Endometrial microvascular endothelial cells (primary cell): ENCODE data around the gene LZTR1. TPM values are rescaled to one million over a fixed set of nuclear protein-coding genes. Genes with fewer than 3 reads are reported as not detected.

ENCODE experiments used
- in situ Hi-C: cut with HindIII; loops from 2 replicates; pipeline ENCODE4 v1.10.0; 2017; ENCODE audit warnings: low sequenced_read_pairs, low pct_unique_long_range_greater_than_20kb; ENCODE audit errors: inconsistent ontology term
- total RNA-seq: library from RNA; depleted of rRNA; stranded (reverse); fragments of >200 nt; gene quantifications from one replicate; pipeline ENCODE4 v1.2.3, GENCODE V29; 2015; ENCODE audit errors: inconsistent ontology term

Gene LZTR1
- total RNA-seq, 1 donor from 2014 or later: 52.0 TPM

DNA sequence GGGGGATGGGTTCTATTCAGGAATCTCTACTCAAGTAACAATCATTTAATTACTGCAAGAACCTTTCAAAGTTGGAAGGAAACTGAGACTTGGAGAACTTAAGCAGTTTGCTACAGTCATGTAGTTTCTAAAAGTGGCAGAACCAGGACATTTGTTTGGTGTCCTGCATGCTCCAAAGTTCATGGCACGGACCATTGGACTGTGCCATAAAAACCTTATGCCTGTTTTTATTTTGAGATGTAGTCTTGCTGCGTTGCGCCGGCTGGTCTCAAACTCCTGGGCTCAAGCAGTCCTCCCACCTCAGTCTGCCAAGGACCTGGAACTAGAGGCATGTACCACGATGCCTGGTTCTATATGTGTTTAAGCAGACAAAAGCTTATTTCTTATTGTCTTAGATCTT, 33.6 kb upstream of the LZTR1 start:
- in situ Hi-C loops: no loop called here

DNA sequence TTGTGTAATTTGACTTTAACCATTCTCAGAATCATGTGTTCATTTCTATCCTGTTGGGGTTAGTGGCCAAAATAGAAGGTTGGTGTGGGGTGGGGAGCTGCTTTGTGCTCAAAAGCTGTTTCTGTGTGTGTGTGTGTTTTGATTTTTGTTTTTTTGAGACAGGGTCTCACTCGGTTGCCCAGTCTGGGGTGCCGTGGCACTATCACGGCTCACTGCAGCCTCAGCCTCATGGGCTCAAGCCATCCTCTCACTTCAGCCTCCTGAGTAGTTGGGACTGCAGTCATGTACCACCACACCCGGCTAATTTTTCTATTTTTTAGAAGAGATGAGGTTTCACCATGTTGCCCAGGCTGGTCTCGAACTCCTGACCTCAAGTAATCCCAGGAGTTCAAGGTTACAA, 33.1 kb upstream of the LZTR1 start:
- in situ Hi-C loops: no loop called here

DNA sequence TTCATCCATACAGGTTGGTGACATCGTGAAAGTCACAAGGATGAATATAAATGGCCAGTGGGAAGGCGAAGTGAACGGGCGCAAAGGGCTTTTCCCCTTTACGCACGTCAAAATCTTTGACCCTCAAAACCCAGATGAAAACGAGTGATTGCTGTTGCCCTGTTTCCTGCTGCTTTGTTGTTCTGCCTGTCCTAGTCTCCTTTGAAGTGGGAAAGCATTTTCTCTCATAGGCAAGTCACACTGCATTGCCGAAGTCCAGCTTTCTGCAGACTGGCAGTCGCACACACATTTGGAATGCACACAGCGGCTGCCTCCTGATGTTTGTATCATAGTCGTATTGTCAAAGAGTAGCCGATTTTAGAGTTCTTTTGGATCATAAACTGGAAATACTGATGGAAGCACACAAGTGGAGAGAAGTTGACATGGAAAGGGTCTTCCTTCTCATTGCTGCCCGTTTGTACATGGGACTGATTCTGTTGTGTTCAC, 32.4 kb upstream of the LZTR1 start:
- in situ Hi-C loops: no loop called here

DNA sequence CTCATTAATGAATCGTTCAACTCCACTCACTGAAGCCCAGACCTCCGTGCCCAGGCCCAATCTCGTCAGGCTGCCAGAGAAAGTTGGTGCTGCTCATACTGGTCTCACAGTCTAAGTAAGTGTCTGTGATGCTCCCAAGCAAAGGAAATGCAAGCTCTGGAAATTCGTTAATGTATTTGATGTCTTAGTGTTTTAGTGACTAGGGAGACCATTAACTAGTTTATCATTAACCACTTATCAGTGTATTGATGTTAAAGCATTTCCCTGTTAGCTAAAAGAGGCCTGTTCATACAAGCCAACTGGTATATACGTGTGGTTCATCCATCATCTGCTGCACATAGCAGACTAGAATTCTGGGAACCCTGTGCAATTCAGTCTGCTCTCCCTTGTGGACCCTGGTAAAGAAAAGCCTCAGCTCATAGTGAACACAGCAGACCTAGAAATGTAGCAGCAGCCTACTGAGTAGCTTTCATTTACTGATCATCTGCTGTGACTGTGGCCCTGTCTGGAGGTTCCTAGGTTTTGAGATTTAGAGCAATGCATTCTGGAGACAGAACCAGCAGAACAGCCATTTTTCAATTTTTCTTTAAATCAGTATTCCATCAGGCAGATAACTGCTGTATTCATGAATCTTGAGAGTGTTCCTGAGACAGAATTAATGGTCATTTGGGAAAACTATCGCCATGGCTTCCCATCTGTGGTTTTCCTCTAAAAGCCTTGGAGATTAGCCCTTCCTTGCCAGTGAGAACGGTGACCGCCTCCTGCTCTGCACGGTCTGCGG, 30.8 kb upstream of the LZTR1 start:
- in situ Hi-C loops: no loop called here

DNA sequence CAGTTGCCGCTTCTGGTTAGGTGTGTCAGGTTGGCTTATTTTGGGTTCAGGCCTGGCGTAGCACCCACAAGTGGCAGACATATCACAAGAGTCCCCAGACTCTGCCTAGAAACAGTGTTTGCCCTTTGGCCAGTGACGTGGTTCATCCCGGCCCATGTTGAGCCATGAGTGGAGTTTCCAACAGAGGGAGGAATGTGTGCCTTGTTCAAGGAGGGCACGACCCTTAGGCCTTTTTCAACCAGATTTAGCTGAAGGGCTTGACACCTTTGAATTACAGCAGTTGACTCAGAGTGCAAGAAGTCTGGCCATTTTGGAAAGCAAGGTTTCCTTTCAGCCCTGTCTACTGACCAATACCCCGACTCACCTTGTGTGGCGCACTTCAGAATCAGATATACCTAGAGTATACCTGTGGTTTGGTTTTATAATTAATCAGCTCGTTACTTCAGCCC, 30.1 kb upstream of the LZTR1 start:
- in situ Hi-C loops: no loop called here

- in situ Hi-C loops: no loop called here
These were observed 29.4 kb upstream of the LZTR1 start for GRCh38 chr22:20952544-20953341.

DNA sequence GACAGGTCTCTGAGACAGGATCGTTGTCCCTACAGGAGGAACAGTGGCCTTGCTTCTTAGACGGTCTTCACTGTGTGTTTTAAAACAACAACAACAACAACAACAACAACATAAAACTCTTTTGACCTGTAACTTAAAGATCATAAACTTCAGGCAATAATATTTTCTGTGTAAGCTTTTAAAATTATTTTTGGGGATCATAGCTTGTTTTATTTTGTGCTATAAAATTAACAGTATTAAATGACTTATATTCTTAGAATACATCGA, 28.8 kb upstream of the LZTR1 start:
- in situ Hi-C loops: no loop called here

- in situ Hi-C loops: no loop called here
These were observed 28.2 kb upstream of the LZTR1 start for GRCh38 chr22:20953668-20954500.

DNA sequence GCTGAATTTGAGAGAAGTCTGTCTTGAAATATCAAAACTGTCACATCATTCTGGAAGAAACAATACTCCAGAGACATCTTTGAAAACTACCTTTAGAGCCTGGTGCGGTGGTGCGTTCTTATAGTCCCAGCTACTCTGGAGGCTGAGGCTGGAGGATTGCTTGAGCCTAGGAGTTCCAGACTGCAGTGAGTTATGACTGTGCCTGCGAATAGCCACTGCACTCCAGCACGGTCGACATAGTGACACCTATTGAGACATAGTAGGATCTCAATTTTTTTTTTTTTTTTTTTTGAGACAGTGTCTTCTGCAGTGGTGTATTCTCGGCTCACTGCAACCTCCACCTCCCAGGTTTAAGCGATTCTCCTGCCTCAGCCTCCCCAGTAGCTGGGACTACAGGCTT, 26.5 kb upstream of the LZTR1 start:
- in situ Hi-C loops: no loop called here

- in situ Hi-C loops: no loop called here
These were observed 25.6 kb upstream of the LZTR1 start for GRCh38 chr22:20956258-20957101.

DNA sequence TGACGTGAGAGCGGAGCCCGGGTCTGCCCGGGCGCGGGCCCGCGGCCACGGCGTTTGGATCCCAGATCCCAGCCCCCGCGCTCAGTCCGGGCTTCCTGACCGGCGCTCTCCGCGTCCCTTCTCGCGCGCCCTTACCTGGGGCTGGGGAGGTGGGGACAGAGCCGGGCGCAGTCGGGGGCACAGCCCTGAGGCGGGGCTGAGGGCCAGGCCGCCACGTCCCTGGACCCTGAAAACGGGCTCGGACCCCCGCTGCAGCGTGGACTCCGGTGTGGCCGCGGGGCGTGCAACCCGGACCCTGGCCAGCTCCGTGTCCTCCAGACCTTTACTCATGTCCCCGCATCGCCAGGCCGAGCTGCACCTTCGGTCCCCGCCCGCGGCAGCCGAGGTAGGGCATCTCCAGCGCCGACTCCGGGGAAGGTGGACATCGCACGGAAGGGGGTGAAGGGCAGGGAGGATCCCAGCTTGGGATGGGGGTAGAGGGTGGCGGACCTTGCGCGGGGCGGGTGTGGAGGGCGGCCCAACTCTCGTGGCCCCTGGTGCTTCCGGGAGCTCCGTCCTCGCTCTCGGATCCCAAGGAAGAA, 24.9 kb upstream of the LZTR1 start:
- in situ Hi-C loops: no loop called here

DNA sequence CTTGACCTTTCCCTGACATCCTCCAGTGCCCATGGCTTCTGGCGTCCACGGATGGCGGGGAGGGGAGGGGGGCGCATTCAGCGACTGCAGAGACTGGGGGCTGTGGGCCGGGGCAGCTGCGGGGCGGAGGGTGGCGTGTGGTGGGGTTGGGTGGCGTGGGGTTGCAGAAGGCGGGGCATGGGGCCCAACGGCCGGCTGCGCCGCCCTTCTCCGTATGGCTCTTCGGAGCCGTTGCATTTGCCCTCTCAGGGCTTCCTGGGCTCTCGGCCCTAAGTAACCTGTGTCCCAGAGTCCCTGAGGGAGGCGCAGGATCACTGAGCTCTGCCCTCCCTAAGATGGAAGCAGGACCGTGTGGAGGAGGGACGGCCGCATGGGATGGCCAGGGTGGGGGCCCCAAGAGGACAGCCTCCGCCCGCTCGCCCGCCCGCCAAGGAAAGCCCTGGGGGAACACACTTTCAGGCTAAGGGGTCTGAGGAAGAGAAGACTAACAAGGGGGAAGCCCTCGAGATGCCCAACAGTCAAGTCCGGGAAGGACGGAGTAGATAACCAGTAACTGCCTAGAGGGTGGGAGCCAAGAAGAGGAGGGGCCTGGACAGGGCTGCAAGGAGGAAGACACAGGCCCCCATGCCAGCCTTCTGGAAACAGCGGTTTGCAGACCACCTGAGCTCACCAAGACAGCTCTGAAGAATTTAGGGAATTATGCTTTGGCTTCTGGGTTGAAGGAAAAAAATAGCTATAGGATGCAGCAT, 24.2 kb upstream of the LZTR1 start:
- in situ Hi-C loops: no loop called here

- in situ Hi-C loops: no loop called here
These were observed 22.3 kb upstream of the LZTR1 start for GRCh38 chr22:20959578-20960461.

- in situ Hi-C loops: no loop called here
These were observed 21.5 kb upstream of the LZTR1 start for GRCh38 chr22:20960609-20961008.

DNA sequence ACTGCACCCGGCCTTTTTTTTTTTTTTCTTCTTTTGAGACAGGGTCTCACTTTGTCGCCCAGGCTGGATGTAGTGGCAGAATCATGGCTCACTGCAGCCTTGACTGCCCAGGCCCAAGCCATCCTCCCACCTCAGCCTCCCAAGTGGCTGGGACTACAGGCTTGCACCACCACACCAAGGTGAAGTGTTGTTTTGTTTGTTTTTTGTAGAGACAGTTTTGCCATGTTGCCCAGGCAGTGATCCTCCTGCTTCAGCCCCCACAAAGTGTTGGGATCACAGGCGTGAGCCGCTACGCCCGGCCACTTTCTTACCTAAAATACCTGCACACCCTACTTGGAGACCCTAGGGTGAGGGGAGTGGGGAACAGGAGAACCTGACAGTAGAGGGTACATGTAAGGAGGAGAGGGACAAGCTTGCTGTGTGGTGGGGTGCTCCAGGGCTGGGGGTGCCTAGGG, 19.6 kb upstream of the LZTR1 start:
- in situ Hi-C loops: no loop called here

DNA sequence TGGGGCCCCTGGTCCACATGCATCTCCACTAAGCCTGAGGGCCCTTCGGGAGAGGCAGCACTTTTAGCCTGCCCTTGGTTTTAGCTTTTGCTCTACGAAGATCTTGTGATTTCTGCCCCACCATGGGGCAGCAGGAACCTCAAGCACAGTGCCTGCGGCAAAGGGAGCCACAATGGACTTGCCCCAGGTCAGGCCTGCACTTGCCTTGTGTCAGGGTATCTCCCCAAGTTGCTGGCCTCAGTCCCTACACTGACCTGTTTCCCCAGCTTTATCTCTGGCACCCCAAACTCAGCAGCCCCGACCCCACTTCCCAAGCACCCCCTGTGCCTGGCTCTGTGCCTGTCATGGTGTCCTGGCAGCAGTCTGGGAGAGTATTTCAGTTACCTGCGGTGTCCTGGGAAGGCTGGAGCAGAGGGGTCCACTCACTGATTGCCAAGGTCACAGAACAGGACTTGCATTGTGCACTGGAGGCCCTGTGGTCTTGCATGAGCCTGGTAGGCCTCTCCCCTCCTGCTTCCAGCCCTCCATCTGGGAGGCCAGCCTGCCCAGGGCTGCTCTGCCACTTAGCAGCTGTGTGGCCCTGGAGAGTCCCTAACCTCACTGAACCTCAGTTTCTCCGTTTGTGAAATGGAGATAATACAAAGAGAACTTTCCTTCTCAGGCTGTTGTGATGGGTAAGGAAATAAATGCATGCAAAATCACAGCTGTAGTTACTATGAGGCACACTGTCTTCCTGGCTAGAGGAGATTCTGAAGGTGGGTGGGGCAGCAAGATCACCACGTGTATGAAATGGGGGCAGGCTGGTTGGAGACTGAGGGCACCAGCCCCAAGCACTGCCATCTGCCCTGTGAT, 18.7 kb upstream of the LZTR1 start:
- in situ Hi-C loops: no loop called here
